HT1080 (cell line): Measurements from ENCODE around the gene KLHL8. TPM values are rescaled to one million over a fixed set of nuclear protein-coding genes. Genes with fewer than 3 reads are reported as not detected.

Experiments used
- DNase-seq: peaks from one replicate; pipeline ENCODE4 v3.0.0-alpha.2; 2015; ENCODE audit warnings: low read depth
- total RNA-seq: library from RNA; depleted of rRNA; stranded (reverse); fragments of >200 nt; shearing (Covaris generic); gene quantifications from 2 replicates; pipeline ENCODE4 v1.2.3, GENCODE V29; 2014; rRNA removed

The KLHL8 gene
- total RNA-seq, 1 experiment from 2014 or later, result 13.1 TPM

- no peak for DNase-seq
Observed at GRCh38 chr4:87126056-87126455, 94.4 kb downstream of the KLHL8 start.

- no peak for DNase-seq
Observed at GRCh38 chr4:87122252-87122651, 98.2 kb downstream of the KLHL8 start.

GRCh38 chr4:87121341-87122065 is 98.9 kb downstream of the KLHL8 start:
- DNase-seq, result no peak

GRCh38 chr4:87120411-87121162 is 99.8 kb downstream of the KLHL8 start:
- no peak for DNase-seq

GRCh38 chr4:87120010-87120409 is 100.4 kb downstream of the KLHL8 start:
- no peak for DNase-seq

GRCh38 chr4:87118826-87119225 is 101.6 kb downstream of the KLHL8 start:
- DNase-seq, result peak; percentile 88

- DNase-seq, result no peak
Observed at GRCh38 chr4:87118421-87118820, 102.0 kb downstream of the KLHL8 start.

- DNase-seq, result no peak
Observed at GRCh38 chr4:87117732-87118075, 102.7 kb downstream of the KLHL8 start.

GRCh38 chr4:87117051-87117731 is 103.2 kb downstream of the KLHL8 start:
- no peak for DNase-seq

- DNase-seq, result no peak
Observed at GRCh38 chr4:87116231-87116630, 104.2 kb downstream of the KLHL8 start.

GRCh38 chr4:87114245-87115062 is 106.0 kb downstream of the KLHL8 start:
- DNase-seq, result no peak

- DNase-seq, result no peak
Observed at GRCh38 chr4:87112063-87112462, 108.4 kb downstream of the KLHL8 start.

Other genes starting within 250 kb of the KLHL8 start
- gene HSD17B13, start 102.3 kb upstream of the KLHL8 start, total RNA-seq, result not detected in 2 replicates
- gene HSD17B11, start 170.6 kb upstream of the KLHL8 start, total RNA-seq, result 10.9 and 13.6 TPM in 2 replicates
- 11.0 and 14.0 TPM in 2 replicates for gene NUDT9, start 202.0 kb upstream of the KLHL8 start, total RNA-seq